HG03025 (cell line): ENCODE results near the gene AMFR.

Source experiments
- ATAC-seq: cut with Tn5 transposase; IDR thresholded peaks from one replicate; pipeline ENCODE4 v1.9.1; 2021; ENCODE audit warnings: mild to moderate bottlenecking, moderate library complexity; ENCODE audit not compliant: unreplicated experiment, low FRiP score

The AMFR gene

GRCh38 chr16:56425439-56425832 lies at the start of gene AMFR:
Gene AMFR, minus strand, starts transcription at chr16:56425545. Its CDS starts 218 bp downstream, at chr16:56425327.
- ATAC-seq = peak; percentile 58

- ATAC-seq = no peak
These were observed 45.3 kb upstream of the AMFR start for GRCh38 chr16:56470666-56471065.

- ATAC-seq = no peak
These were observed 44.9 kb upstream of the AMFR start for GRCh38 chr16:56470232-56470631.

- no peak for ATAC-seq
These were observed 44.4 kb upstream of the AMFR start for GRCh38 chr16:56469748-56470147.

GRCh38 chr16:56468800-56469199 lies 43.5 kb upstream of the AMFR start:
- ATAC-seq = no peak

GRCh38 chr16:56466344-56466743 lies 41.0 kb upstream of the AMFR start:
- ATAC-seq = no peak

- ATAC-seq = no peak
These were observed 37.8 kb upstream of the AMFR start for GRCh38 chr16:56463153-56463552.

GRCh38 chr16:56462064-56462796 lies 36.9 kb upstream of the AMFR start:
- no peak for ATAC-seq

- ATAC-seq = no peak
These were observed 34.8 kb upstream of the AMFR start for GRCh38 chr16:56460101-56460500.

- no peak for ATAC-seq
These were observed 32.7 kb upstream of the AMFR start for GRCh38 chr16:56457927-56458470.

- peak; percentile 47 for ATAC-seq
These were observed 26.7 kb upstream of the AMFR start for GRCh38 chr16:56451753-56452689.

GRCh38 chr16:56450986-56451752 lies 25.8 kb upstream of the AMFR start, which contains the start of the genes NUDT21 and OGFOD1:
Gene NUDT21, minus strand, starts transcription at chr16:56451332. Its CDS starts 130 bp downstream, at chr16:56451202.
Gene OGFOD1, plus strand, starts transcription at chr16:56451554. Its CDS starts 59 bp downstream, at chr16:56451613.
- ATAC-seq = peak; percentile 96

- peak; percentile 34 for ATAC-seq
These were observed 25.1 kb upstream of the AMFR start for GRCh38 chr16:56450275-56450985.

- no peak for ATAC-seq
These were observed 22.7 kb upstream of the AMFR start for GRCh38 chr16:56448005-56448404.

- no peak for ATAC-seq
These were observed 21.9 kb upstream of the AMFR start for GRCh38 chr16:56447286-56447685.

- no peak for ATAC-seq
These were observed 12.7 kb upstream of the AMFR start for GRCh38 chr16:56438038-56438437.

- ATAC-seq = no peak
These were observed 10.9 kb upstream of the AMFR start for GRCh38 chr16:56436258-56436657.

- ATAC-seq = no peak
These were observed 2.7 kb upstream of the AMFR start for GRCh38 chr16:56428091-56428490.

GRCh38 chr16:56426585-56426984 lies 1.2 kb upstream of the AMFR start:
- ATAC-seq = no peak
